IPS-18c (cell line): Measurements from ENCODE around the gene RASSF7.

ENCODE experiments used
- H3K4me3 ChIP-seq: 2 replicates; pipeline ENCODE4 v1.7.0; 2013; ENCODE audit warnings: low read depth, mild to moderate bottlenecking, low read length, moderate library complexity; ENCODE audit not compliant: insufficient read depth
- H3K9me3 ChIP-seq: one replicate; pipeline ENCODE4 v1.6.1; 2013; ENCODE audit warnings: mild to moderate bottlenecking, low read length, moderate library complexity; ENCODE audit not compliant: control insufficient read depth, insufficient read depth

Gene RASSF7

GRCh38 chr11:541433-541885 lies 19.3 kb upstream of the RASSF7 start:
- H3K4me3 ChIP-seq = no peak overlapping the region

GRCh38 chr11:544817-545166 lies 16.0 kb upstream of the RASSF7 start:
- peaks cover 2% of the 10 kb centered on the region for H3K9me3 ChIP-seq
- H3K4me3 ChIP-seq = no peak overlapping the region

More at GRCh38 chr11:541433-541885, 19.3 kb upstream of the RASSF7 start:
- H3K9me3 ChIP-seq = no peaks in the 10 kb centered on the region

GRCh38 chr11:545171-545570 lies 15.6 kb upstream of the RASSF7 start:
- peaks cover 2% of the 10 kb centered on the region for H3K9me3 ChIP-seq
- H3K4me3 ChIP-seq = no peak overlapping the region

- H3K4me3 ChIP-seq = no peak overlapping the region
These were observed 11.8 kb upstream of the RASSF7 start for GRCh38 chr11:548700-549603.

GRCh38 chr11:550021-550745 lies 10.6 kb upstream of the RASSF7 start:
- no peak overlapping the region for H3K4me3 ChIP-seq

More at GRCh38 chr11:548700-549603, 11.8 kb upstream of the RASSF7 start:
- H3K9me3 ChIP-seq = peaks cover 2% of the 10 kb centered on the region

GRCh38 chr11:550746-551085 lies 10.1 kb upstream of the RASSF7 start:
- H3K9me3 ChIP-seq = peaks cover 2% of the 10 kb centered on the region
- H3K4me3 ChIP-seq = no peak overlapping the region

More at GRCh38 chr11:550021-550745, 10.6 kb upstream of the RASSF7 start:
- peaks cover 2% of the 10 kb centered on the region for H3K9me3 ChIP-seq

GRCh38 chr11:551131-551530 lies 9.6 kb upstream of the RASSF7 start:
- no peak overlapping the region for H3K4me3 ChIP-seq
- peaks cover 2% of the 10 kb centered on the region for H3K9me3 ChIP-seq

- Histone ChIP-seq H3K9me3 (peaks cover 2% of the 10 kb centered on the region), H3K4me3 (no peak overlapping the region)
These were observed 9.2 kb upstream of the RASSF7 start for GRCh38 chr11:551596-551995.

GRCh38 chr11:553083-553987 lies 7.4 kb upstream of the RASSF7 start:
- no peak overlapping the region for H3K4me3 ChIP-seq
- H3K9me3 ChIP-seq = no peaks in the 10 kb centered on the region

- Histone ChIP-seq H3K4me3 (no peak overlapping the region), H3K9me3 (no peaks in the 10 kb centered on the region)
These were observed 6.8 kb upstream of the RASSF7 start for GRCh38 chr11:553988-554340.

- Histone ChIP-seq H3K9me3 (no peaks in the 10 kb centered on the region), H3K4me3 (peak overlapping the region; percentile 47)
These were observed 6.1 kb upstream of the RASSF7 start for GRCh38 chr11:554428-555226.

GRCh38 chr11:555227-555779 lies 5.5 kb upstream of the RASSF7 start:
- Histone ChIP-seq H3K4me3 (peak overlapping the region; percentile 71), H3K9me3 (no peaks in the 10 kb centered on the region)

GRCh38 chr11:555780-556661 lies 4.7 kb upstream of the RASSF7 start:
- Histone ChIP-seq H3K9me3 (no peaks in the 10 kb centered on the region), H3K4me3 (peak overlapping the region; percentile 71; the same call in 1 of the 2 replicates)

- H3K4me3 ChIP-seq = peak overlapping the region; percentile 71; the same call in 1 of the 2 replicates
- H3K9me3 ChIP-seq = no peaks in the 10 kb centered on the region
These were observed 4.0 kb upstream of the RASSF7 start for GRCh38 chr11:556662-557256.
